Esophagus muscularis mucosa (tissue), 3 donors: ENCODE measurements around the gene SMIM12.

Experiments
- CTCF ChIP-seq, 3 experiments: fragments of 200-600 bp in 2 of 3; fragments of 450-650 bp in 1 of 3; sonication (generic) in 2 of 3; IDR thresholded peaks; one replicate each; pipeline ENCODE4 v1.5.1; 2017 to 2019; ENCODE audit warnings: antibody characterized with exemption in 3 of 3, mild to moderate bottlenecking in 2 of 3, moderate library complexity in 1 of 3
- EP300 ChIP-seq: sonication (generic); formaldehyde crosslinking; IDR thresholded peaks from one replicate; pipeline ENCODE4 v1.6.1; 2017; ENCODE audit warnings: antibody characterized with exemption

GRCh38 chr1:34840426-34840825 is 19.1 kb downstream of the SMIM12 start:
- TF ChIP-seq CTCF (IDR thresholded peaks at IDR 0.05) (no peak), EP300 (no peak)
